ENCODE results near the gene FXYD1.

DNA sequence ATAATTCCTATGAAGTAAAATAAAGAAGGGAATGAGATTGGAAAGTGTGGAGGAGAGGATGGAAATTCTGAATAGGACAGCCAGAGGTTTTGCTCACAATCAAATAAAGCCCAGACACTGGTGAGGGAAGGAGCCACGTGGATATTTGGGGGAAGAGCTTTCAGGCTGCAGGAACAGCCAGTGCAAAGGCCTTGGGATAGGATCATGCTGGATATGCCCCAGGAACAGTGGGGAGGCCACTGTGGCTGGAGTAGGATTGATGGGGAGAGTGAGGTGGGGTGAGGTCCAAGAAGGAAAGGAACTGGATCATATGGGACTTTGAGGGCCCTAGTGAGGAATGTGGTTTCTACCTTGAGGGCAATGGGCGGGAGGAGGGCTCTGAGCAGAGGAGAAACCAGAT lies 11.8 kb downstream of the FXYD1 start:
- TF ChIP-seq, protein P1, sequence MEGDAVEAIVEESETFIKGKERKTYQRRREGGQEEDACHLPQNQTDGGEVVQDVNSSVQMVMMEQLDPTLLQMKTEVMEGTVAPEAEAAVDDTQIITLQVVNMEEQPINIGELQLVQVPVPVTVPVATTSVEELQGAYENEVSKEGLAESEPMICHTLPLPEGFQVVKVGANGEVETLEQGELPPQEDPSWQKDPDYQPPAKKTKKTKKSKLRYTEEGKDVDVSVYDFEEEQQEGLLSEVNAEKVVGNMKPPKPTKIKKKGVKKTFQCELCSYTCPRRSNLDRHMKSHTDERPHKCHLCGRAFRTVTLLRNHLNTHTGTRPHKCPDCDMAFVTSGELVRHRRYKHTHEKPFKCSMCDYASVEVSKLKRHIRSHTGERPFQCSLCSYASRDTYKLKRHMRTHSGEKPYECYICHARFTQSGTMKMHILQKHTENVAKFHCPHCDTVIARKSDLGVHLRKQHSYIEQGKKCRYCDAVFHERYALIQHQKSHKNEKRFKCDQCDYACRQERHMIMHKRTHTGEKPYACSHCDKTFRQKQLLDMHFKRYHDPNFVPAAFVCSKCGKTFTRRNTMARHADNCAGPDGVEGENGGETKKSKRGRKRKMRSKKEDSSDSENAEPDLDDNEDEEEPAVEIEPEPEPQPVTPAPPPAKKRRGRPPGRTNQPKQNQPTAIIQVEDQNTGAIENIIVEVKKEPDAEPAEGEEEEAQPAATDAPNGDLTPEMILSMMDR (IDR thresholded peaks at IDR 0.05): no peak
- TF ChIP-seq POLR2A (IDR thresholded peaks at IDR 0.05): no peak

Measured in esophagus squamous epithelium (tissue), 4 donors.